ENCODE measurements around the gene ZFP1.
A peak's percentile ranks its signal among the peaks of the same experiment; 100 is the strongest.

The ZFP1 gene

DNA sequence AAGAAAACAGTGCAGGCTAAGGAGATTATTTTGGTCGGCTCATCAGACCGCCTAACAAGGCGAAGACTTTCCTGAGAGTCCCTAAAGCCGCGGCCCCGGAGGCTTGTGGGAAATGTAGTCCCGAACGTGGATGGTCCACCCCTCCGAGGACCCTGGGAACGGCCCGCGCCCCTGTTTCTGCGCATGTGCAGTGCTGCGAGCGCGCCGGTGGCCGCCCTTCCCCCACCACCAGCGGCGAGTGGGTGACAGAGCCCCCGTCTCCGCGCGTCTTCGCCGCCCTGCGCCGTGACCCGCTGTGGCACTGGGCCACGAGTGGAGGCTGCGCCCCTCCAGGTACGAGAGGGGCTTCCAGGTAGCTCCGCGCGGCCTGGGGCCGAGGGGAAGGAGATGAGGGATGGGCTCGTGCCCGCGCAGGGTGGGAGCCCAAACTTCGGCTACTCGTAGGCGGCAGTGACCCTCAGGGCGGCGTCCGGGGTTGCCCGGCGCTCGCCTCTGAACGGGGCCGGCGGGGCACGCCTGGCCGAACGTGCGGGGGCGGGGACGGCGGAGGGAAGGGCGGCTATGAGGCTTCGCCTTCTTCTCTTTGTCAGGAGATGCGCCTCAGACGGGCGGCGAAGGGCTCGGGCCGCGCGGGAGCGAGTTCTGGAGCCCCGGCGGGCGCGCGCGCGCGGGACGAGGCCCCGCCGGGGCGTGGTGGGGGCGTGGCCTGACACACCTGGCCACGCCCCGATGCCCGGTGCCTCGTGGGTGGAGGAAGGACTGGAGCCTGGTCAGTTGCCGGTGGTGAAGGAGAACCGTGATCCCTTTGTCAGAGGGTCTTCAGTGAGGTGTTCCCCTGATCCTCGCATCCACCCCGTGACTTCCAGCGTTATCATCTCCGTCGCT, at the start of gene ZFP1:
ZFP1 (plus strand) TSS at position 214 of the 885 bp plus-strand sequence. CDS start 4,428 bp downstream, outside the sequence.
- peak; percentile 73 for DNase-seq

- no peak for DNase-seq
Measured at GRCh38 chr16:75099075-75099667, 49.2 kb upstream of the ZFP1 start.

GRCh38 chr16:75099738-75100602, 48.4 kb upstream of the ZFP1 start:
- DNase-seq, result no peak

DNA sequence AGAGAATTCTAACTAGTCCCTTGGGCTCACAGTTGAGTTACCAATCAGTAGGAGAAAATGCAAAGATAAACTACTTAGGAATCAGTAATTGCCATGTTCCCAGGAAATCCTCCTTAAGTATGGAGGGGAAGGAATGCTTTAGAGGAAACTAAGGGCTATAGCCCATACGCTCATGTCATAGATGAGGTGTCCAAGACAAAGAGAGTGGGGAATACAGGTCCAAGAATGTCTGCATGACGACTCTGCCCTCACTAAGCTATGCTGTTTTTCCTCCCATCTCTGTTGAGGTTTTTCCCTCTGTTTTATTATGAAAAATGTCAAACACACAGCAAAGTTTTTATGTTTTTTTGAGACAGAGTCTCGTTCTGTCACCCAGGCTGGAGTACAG, 47.7 kb upstream of the ZFP1 start:
- no peak for DNase-seq

DNA sequence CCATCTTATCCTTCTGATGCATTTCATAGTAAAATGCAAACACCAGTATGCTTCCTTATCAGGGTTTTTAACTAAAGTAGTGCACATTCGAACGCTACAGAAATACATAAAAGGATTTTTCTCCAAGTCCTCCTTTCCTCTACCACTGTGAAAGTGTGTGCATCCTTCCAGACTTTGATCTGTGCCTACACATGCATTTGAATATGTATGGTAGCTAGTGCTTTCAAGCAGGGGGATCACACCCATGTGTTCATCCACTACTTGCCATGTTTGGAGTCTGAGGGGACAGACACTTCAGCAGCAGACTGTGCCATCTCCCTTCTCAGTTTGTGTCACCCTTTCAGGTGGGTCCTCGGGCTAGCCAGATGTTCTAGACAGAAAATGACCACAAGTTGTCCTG, 46.7 kb upstream of the ZFP1 start:
- no peak for DNase-seq

DNA sequence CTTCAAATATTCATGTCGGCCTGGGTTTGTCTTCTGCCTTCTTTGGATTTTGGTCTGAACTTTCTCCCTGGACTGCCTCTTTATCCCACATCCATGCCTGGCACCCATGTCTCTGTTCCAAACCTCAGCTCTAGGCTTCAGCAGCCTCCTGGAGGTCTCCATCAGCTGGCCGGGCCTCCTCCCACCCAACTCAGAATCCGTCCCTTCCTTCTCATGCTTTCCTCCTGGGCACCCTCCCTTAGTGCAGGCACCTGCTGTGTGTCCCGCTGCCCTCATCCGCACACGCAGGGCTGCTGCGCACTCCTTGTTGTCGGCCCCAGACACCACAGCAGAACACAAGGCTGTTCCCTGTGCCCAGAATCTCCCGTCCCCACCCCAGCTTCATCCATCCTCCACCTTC, 45.7 kb upstream of the ZFP1 start:
- DNase-seq, result no peak

GRCh38 chr16:75103994-75104393, 44.3 kb upstream of the ZFP1 start:
- DNase-seq, result no peak

DNA sequence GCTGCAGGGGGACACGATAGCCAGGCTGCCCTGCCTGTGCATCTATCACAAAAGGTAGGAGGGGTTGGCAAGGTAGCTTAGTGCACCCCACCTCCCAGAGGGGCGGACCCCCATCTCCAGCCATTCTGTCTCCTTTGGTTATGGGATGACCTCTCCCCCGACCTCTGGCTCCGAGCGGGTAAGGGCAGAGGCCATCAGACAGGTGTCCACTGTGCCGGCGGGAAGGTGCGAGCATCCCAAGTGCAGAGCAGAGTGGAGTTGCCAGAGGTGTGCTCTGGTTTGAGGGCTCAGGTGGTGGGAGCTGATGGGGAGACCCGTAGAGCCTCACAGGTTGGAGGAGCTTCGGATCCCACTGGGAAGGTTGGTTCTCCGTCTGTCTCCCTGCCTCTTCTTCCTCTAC, 43.5 kb upstream of the ZFP1 start:
- DNase-seq, result no peak

DNA sequence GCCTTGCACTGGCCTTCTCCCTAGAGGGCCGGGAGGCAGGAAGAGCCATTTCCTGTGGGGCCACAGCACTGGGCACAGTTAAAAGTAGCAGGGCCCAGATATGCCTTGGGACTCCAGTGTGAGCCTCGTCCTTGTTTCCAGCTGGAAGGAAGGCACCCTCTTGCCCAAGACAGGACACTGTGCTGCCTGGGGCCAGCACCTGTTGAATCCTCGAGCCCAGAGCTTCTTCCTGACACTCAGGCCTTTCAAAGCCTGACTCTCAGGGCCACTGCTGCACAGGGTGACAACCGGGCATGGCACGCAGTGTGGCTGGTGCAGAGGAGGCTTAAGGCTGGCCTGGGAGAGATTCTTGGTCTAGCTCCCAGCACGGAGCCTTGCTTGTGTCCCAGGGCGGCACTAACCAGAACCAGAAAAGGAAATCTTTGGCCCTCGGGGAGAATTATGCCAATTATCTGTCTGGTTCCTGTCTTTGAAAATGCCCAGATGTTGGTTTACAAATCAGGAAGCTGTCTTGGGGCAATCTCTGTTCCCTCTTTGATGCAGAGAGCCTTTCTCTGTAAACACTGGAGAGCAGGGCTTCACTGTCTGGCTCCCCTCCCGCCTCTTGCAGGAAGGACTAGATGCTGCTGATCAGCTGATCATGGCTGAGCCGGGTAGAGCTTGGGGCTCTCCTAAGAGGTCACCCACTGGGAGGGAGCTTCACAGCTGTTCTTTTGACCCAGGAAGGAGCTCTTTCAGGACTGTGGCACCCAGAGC, 42.8 kb upstream of the ZFP1 start:
- no peak for DNase-seq

- DNase-seq, result no peak
Measured at GRCh38 chr16:75106351-75107274, 41.7 kb upstream of the ZFP1 start.

DNA sequence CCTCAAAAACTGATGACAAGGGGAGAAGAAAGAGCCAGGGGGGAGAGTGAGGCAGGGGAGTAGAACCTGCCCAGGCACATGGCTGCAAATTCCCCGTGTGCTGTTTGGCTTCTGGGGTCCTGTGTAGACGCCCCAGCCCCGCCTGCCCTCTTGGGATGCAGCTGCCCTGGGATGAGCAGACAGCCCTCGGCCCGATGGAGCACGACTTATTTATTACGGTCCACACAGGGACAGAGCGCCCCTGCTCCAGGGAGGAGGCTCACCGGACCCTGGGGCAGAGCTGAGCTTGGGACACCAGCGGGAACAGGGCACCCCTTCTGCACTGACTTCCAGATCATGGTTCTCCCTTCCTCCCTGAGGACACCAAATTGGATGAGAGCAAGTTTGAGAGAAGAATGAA, 40.8 kb upstream of the ZFP1 start:
- no peak for DNase-seq

- no peak for DNase-seq
Measured at GRCh38 chr16:75108792-75109731, 39.3 kb upstream of the ZFP1 start.

GRCh38 chr16:75109732-75110243, 38.5 kb upstream of the ZFP1 start:
- no peak for DNase-seq

DNA sequence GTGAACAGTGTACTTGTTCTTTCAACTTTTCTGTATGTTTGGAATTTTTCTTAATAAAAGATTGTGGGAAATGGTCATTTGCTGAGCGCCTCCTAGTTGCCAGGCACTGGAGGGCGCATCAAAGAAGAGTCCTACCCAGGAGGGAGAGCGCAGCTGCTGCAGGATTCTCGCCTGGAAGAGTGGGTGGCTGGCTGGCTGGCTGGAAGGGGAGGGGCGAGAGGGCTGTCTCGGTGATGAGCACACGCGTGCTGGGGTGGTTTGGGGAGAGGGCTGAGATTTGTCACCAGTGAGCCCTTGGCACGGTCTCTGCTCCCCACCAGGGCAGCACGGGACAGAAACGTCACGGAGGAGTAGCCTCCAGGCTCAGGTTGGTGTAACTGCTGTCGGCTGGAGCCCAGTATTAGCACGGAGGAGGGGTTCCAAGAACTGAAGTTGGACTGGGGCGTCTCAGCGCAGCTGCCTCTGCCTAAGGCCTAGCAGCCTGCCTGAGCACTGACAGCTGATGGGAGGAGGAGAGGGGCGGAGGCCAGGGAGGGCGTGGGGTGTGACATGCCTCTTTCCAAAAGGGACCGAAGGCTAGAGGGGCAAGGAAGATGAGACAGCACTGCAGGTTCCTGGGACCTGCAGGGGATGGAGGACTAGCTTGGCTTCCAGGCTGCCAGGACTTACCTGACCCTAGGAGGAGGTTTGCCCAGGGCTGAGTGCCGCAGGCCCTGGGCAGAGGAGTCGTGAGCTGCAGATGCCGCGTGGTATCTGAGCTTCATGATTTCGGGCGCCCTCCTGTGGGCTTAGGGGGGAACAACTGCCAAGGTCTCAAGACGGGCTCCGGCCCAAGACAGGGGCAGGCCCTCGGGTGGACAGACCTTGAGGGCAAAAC, 37.4 kb upstream of the ZFP1 start:
- DNase-seq, result no peak

DNA sequence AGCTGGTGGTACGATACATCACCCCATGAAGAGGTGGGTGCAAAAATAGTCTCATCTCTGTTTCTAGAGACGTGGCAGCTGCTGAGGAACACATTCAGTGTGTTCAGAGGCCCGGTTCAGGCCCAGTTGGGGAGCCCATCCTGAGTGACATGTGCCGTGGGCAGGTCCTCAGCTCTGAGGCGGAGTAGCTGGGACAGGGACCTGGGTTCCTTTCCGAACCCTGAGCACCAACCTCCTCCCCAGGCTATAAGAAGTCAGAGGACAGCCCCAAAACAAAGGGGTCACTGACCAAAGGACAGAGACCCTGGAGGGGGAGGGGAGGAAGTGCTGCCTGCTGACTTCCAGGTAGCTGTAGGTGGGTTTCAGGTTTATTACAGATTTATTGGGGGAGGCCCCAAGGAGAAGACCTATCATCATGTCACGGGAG, 36.8 kb upstream of the ZFP1 start:
- no peak for DNase-seq

DNA sequence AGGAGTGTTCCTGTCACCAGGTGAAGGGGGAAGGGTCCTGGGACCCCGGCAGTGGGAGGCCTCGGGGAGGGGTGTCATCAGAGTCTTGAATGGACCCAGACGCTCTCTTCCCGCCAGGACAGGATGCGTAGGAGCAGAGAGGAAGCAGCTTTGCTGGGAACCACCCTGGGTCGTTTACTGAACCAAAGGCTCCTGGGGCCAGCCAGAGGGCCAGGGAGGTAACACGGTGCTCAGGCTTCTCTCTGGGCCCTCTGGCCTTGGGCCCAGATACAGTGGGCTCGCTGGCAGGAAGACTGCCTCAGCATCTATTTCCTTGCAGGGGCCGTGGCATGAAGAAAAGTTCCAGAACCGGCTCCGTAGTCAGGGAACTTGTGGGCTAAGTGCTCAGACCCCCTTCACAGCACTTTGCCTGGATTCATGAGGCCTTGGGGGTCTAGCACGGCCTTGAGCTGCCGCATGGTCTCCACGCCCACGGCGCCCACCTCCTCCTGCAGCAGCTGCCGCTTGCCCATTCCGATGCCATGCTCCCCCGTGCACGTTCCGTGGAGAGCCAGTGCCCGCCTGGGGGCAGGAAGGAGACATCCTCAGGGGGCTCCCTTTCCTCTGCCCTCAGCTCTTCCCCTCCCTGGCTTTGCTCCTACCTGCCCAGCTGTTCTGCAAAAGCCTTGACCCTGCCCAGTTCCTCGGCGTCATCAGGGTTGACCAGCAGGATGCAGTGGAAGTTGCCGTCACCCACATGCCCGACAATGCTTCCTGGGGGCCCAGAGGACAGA, 36.2 kb upstream of the ZFP1 start:
- no peak for DNase-seq

DNA sequence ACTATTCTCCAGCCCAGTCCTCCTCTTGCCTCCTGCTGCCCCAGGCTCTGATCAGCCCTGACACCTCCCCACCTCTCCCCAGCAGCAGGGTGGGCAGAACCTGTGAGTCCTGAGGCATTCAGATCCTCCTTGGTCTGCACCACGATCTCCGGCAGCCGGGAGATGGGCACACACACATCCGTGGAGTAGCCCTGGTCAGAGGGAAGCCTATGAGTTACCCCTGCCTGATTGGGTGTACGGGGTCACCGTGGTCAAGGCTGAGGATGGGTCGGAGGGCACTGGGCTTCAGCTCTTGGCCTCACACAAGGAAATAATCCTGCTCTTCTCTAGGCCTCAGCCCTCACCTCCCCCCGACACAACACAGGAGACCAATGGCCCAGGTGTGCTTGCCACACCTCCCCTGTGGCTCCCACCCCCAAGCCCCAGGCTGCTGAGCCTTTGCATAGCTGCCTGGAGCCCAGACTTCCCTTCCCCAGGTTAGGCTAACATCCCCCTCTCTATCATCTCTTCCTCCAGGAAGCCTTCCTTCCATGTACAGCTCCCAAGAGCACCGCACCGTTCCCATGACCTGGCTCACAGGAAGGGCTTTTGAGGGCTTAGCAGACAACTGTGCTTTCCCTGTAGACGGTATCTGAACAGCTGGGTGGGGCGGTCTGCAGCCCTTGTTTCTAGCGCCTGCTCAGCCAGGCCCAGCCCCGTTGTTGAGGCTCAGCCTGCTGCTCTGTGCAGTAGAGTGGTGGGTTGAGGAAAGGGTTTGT, 35.4 kb upstream of the ZFP1 start:
- DNase-seq, result no peak

Data from NCI-H1436 treated with DMSO at 0.1 percent for 48 hours (cell line).